Type B pancreatic cell (in vitro differentiated cells): ENCODE data around the gene METTL14. TPM values are rescaled to one million over a fixed set of nuclear protein-coding genes. Genes with fewer than 3 reads are reported as not detected.

Experiments
- DNase-seq: peaks from one replicate; pipeline ENCODE4 v3.0.0; 2021; ENCODE audit warnings: mixed read lengths; ENCODE audit not compliant: unreplicated experiment; ENCODE audit errors: extremely low spot score
- H3K27ac Mint-ChIP-seq: 2 replicates; pipeline ENCODE4 v1.8.0; 2021; ENCODE audit warnings: mild to moderate bottlenecking, mixed read lengths
- H3K27me3 Mint-ChIP-seq: 2 replicates; pipeline ENCODE4 v1.8.0; 2021; ENCODE audit warnings: mixed read lengths
- H3K36me3 Mint-ChIP-seq: 2 replicates; pipeline ENCODE4 v1.8.0; 2021; ENCODE audit warnings: mixed read lengths
- H3K4me1 Mint-ChIP-seq: one replicate; pipeline ENCODE4 v1.8.0; 2021; ENCODE audit warnings: mixed read lengths; ENCODE audit not compliant: unreplicated experiment
- H3K4me3 Mint-ChIP-seq: 2 replicates; pipeline ENCODE4 v1.8.0; 2021; ENCODE audit warnings: mild to moderate bottlenecking, mixed read lengths
- H3K9me3 Mint-ChIP-seq: 2 replicates; pipeline ENCODE4 v1.8.0; 2021; ENCODE audit warnings: mixed read lengths
- total RNA-seq: library from RNA; stranded (reverse); gene quantifications from 2 replicates; pipeline ENCODE4 v1.2.1, GENCODE V29; 2021; ENCODE audit warnings: low replicate concordance
- TF ChIP-seq, protein P1 (sequence below): fragments of 200-600 bp; sonication (generic); conservative IDR thresholded peaks from 2 replicates; pipeline ENCODE4 v1.5.0; 2021; ENCODE audit warnings: antibody characterized with exemption, mild to moderate bottlenecking

Gene METTL14
- total RNA-seq, 1 donor from 2014 or later, result 48.2 TPM

GRCh38 chr4:118716304-118716703 is 31.1 kb downstream of the METTL14 start:
- no peak for DNase-seq
- H3K27me3 Mint-ChIP-seq, result no peaks in the 10 kb centered on the region
- no peak overlapping the region for H3K27ac Mint-ChIP-seq
- H3K9me3 Mint-ChIP-seq, result no peaks in the 10 kb centered on the region
- H3K4me3 Mint-ChIP-seq, result no peak overlapping the region
- H3K4me1 Mint-ChIP-seq, result peaks cover 10% of the 10 kb centered on the region
- TF ChIP-seq, protein P1, sequence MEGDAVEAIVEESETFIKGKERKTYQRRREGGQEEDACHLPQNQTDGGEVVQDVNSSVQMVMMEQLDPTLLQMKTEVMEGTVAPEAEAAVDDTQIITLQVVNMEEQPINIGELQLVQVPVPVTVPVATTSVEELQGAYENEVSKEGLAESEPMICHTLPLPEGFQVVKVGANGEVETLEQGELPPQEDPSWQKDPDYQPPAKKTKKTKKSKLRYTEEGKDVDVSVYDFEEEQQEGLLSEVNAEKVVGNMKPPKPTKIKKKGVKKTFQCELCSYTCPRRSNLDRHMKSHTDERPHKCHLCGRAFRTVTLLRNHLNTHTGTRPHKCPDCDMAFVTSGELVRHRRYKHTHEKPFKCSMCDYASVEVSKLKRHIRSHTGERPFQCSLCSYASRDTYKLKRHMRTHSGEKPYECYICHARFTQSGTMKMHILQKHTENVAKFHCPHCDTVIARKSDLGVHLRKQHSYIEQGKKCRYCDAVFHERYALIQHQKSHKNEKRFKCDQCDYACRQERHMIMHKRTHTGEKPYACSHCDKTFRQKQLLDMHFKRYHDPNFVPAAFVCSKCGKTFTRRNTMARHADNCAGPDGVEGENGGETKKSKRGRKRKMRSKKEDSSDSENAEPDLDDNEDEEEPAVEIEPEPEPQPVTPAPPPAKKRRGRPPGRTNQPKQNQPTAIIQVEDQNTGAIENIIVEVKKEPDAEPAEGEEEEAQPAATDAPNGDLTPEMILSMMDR, result no peak
- peaks cover 30% of the 10 kb centered on the region for H3K36me3 Mint-ChIP-seq

GRCh38 chr4:118718511-118719170 is 33.4 kb downstream of the METTL14 start:
- Mint-ChIP-seq H3K27me3 (no peaks in the 10 kb centered on the region), H3K4me1 (peaks cover 5% of the 10 kb centered on the region), H3K27ac (no peak overlapping the region), H3K36me3 (peaks cover 26% of the 10 kb centered on the region), H3K4me3 (no peak overlapping the region), H3K9me3 (no peaks in the 10 kb centered on the region)
- DNase-seq, result no peak
- TF ChIP-seq, protein P1, result no peak

DNA sequence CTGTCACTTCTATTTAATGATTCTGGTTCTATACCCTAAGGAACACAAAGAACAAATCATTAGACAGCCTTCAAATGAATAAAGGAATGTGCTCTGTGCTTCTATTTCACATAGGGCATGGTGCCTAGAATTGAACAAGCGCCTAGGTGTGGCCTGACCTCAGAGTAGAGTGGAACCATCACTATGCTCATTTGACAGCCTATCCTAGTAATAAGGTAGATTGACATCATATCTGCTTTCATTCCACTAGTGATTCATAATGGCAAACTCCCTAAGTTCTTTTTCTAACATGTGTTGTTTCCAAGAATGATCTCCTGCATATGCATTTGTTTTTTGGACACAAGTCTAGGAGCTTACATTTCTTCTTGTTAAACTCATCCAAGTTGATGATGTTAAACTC is 36.6 kb downstream of the METTL14 start:
- Mint-ChIP-seq H3K36me3 (peaks cover 35% of the 10 kb centered on the region), H3K9me3 (no peaks in the 10 kb centered on the region), H3K4me3 (no peak overlapping the region), H3K27me3 (no peaks in the 10 kb centered on the region), H3K4me1 (no peaks in the 10 kb centered on the region), H3K27ac (no peak overlapping the region)
- no peak for DNase-seq
- TF ChIP-seq, protein P1, result no peak

GRCh38 chr4:118723369-118723768 is 38.2 kb downstream of the METTL14 start:
- TF ChIP-seq, protein P1, result no peak
- H3K9me3 Mint-ChIP-seq, result no peaks in the 10 kb centered on the region
- H3K27ac Mint-ChIP-seq, result no peak overlapping the region
- no peaks in the 10 kb centered on the region for H3K27me3 Mint-ChIP-seq
- DNase-seq, result no peak
- no peaks in the 10 kb centered on the region for H3K4me1 Mint-ChIP-seq
- peaks cover 37% of the 10 kb centered on the region for H3K36me3 Mint-ChIP-seq
- H3K4me3 Mint-ChIP-seq, result no peak overlapping the region

DNA sequence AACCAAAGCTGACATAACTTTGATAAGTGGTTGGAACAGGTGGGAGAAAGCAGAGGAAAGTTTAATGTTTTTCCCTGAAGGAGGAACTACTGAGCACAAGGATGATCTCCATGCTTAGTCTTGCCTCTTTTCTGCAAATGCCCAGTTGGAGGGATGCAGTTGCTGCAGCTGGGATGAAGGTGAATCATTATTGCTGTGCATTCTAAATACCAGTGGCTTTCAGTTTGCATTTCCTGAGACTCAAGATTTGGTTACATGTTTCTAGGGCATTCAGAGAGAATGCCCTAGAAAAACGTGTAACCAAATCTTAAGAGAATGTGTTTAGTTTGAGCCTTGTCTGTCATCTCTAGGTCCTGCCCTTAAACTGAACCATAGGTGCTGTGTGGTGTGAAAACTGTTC is 42.2 kb downstream of the METTL14 start:
- Mint-ChIP-seq H3K4me1 (no peaks in the 10 kb centered on the region), H3K36me3 (peaks cover 28% of the 10 kb centered on the region), H3K4me3 (no peak overlapping the region), H3K9me3 (no peaks in the 10 kb centered on the region), H3K27ac (no peak overlapping the region), H3K27me3 (no peaks in the 10 kb centered on the region)
- TF ChIP-seq, protein P1, result no peak
- DNase-seq, result no peak
